Measurements from ENCODE around the gene MYRF.

DNA sequence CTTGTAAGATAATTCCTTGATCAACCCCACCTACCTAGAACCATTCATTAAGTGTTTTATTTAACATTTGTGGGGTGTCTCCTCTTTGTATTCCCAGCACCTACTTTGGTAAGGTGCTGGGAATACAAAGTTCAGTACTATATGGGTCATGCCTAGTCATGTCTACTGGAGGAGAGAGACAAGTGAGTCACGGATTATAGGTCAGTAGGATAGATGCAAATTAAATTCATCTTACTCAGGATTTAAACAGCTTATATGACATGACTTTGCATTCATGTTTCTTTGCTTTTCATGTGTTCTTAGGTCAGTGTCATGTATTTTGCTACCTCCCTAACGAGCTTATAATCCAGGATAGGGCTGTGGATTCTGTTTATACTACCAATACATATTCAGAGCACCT lies 67.7 kb downstream of the MYRF start:
- no peak for TF ChIP-seq POLR2A (IDR thresholded peaks at IDR 0.05; ENCODE audit: low read length)
- no peak for TF ChIP-seq GATA1 (IDR thresholded peaks at IDR 0.05; ENCODE audit: low read depth, low read length)

All from erythroblast (primary cell).